HEK293 (cell line): ENCODE measurements around the gene SCTR.

ENCODE experiments used
- CTCF ChIA-PET: fragments of 350-600 bp; formaldehyde crosslinking; extraction: SDS; loops from one replicate; lab custom pipeline; 2021; ENCODE audit warnings: antibody characterized with exemption; lab: Yijun Ruan, JAX
- POLR2A ChIA-PET: fragments of 300-600 bp; formaldehyde crosslinking; extraction: SDS; loops from one replicate; lab custom pipeline; 2020; ENCODE audit warnings: antibody characterized with exemption, inconsistent platforms; lab: Yijun Ruan, JAX
- H3K27ac ChIP-seq: fragments of 200-500 bp; sonication (Bioruptor generic); 2 replicates; pipeline ENCODE4 v1.5.1; 2014; ENCODE audit warnings: low read depth, low read length, control low read depth, inconsistent platforms; ENCODE audit errors: extremely low read depth
- H3K36me3 ChIP-seq, 2 experiments: fragments of 200-500 bp in 1 of 2; sonication (Bioruptor generic) in 1 of 2; 1 replicate in 1 of 2; 2 replicates in 1 of 2; pipeline ENCODE4 v1.5.1; 2014 to 2017; ENCODE audit warnings: inconsistent platforms in 2 of 2, low read length in 2 of 2; ENCODE audit not compliant: control insufficient read depth in 2 of 2, insufficient read depth in 1 of 2
- H3K4me1 ChIP-seq: fragments of 200-500 bp; sonication (Bioruptor generic); 2 replicates; pipeline ENCODE4 v1.5.1; 2014; ENCODE audit warnings: mild to moderate bottlenecking, low read length, inconsistent platforms; ENCODE audit not compliant: control insufficient read depth, insufficient read depth
- H3K4me3 ChIP-seq: 2 replicates; pipeline ENCODE4 v1.5.1; 2011; ENCODE audit warnings: low read depth, mild to moderate bottlenecking, control low read depth, low read length, moderate library complexity
- H3K9me3 ChIP-seq: fragments of 200-500 bp; sonication (Bioruptor generic); 2 replicates; pipeline ENCODE4 v1.5.1; 2014; ENCODE audit warnings: low read depth, low read length, inconsistent platforms; ENCODE audit not compliant: control insufficient read depth, insufficient read depth
- INSM2 ChIP-seq: fragments of 450-650 bp; formaldehyde crosslinking; IDR thresholded peaks from 2 replicates; pipeline ENCODE4 v1.5.1; 2016; ENCODE audit warnings: missing biosample characterization, missing genetic modification characterization
- KLF9 ChIP-seq: fragments of 450-650 bp; formaldehyde crosslinking; IDR thresholded peaks from 2 replicates; pipeline ENCODE4 v1.5.1; 2016; ENCODE audit warnings: missing biosample characterization, missing genetic modification characterization, low read depth
- PRDM10 ChIP-seq: fragments of 450-650 bp; formaldehyde crosslinking; IDR thresholded peaks from 2 replicates; pipeline ENCODE4 v1.5.1; 2016; ENCODE audit warnings: missing biosample characterization, missing genetic modification characterization
- RBAK ChIP-seq: fragments of 450-650 bp; formaldehyde crosslinking; IDR thresholded peaks from 2 replicates; pipeline ENCODE4 v1.5.1; 2016; ENCODE audit warnings: missing biosample characterization, missing genetic modification characterization
- TCF7L2 ChIP-seq: IDR thresholded peaks from 2 replicates; pipeline ENCODE4 v1.6.1; 2011; ENCODE audit warnings: low read depth, mild to moderate bottlenecking, inconsistent platforms, low read length, moderate library complexity, borderline replicate concordance
- TSHZ1 ChIP-seq: fragments of 450-650 bp; formaldehyde crosslinking; IDR thresholded peaks from 2 replicates; pipeline ENCODE4 v1.5.1; 2016; ENCODE audit warnings: missing biosample characterization, missing genetic modification characterization, borderline replicate concordance
- ZEB2 ChIP-seq: fragments of 450-650 bp; formaldehyde crosslinking; IDR thresholded peaks from 2 replicates; pipeline ENCODE4 v1.5.1; 2016; ENCODE audit warnings: missing biosample characterization, missing genetic modification characterization
- ZNF112 ChIP-seq: fragments of 450-650 bp; formaldehyde crosslinking; IDR thresholded peaks from 2 replicates; pipeline ENCODE4 v1.5.0; 2017; ENCODE audit warnings: missing biosample characterization, missing genetic modification characterization
- ZNF146 ChIP-seq: fragments of 450-650 bp; formaldehyde crosslinking; IDR thresholded peaks from 2 replicates; pipeline ENCODE4 v1.5.1; 2016; ENCODE audit warnings: missing biosample characterization, missing genetic modification characterization
- ZNF214 ChIP-seq: fragments of 450-650 bp; formaldehyde crosslinking; IDR thresholded peaks from 2 replicates; pipeline ENCODE4 v1.5.1; 2017; ENCODE audit warnings: missing biosample characterization, mild to moderate bottlenecking, missing genetic modification characterization, borderline replicate concordance
- ZNF24 ChIP-seq: fragments of 450-650 bp; formaldehyde crosslinking; IDR thresholded peaks from 2 replicates; pipeline ENCODE4 v1.5.1; 2016; ENCODE audit warnings: missing biosample characterization, missing genetic modification characterization
- ZNF501 ChIP-seq: fragments of 450-650 bp; formaldehyde crosslinking; IDR thresholded peaks from 2 replicates; pipeline ENCODE4 v1.5.1; 2016; ENCODE audit warnings: missing biosample characterization, missing genetic modification characterization
- ZNF621 ChIP-seq: fragments of 450-650 bp; formaldehyde crosslinking; IDR thresholded peaks from 2 replicates; pipeline ENCODE4 v1.5.1; 2017; ENCODE audit warnings: missing biosample characterization, missing genetic modification characterization
- ZSCAN18 ChIP-seq: fragments of 450-650 bp; formaldehyde crosslinking; IDR thresholded peaks from 2 replicates; pipeline ENCODE4 v1.5.1; 2016; ENCODE audit warnings: missing biosample characterization, missing genetic modification characterization
- ZSCAN30 ChIP-seq: fragments of 450-650 bp; IDR thresholded peaks from 2 replicates; pipeline ENCODE4 v1.5.1; 2018; ENCODE audit warnings: missing biosample characterization, mild to moderate bottlenecking, missing genetic modification characterization, moderate library complexity
- ZSCAN5A ChIP-seq: fragments of 450-650 bp; formaldehyde crosslinking; IDR thresholded peaks from 2 replicates; pipeline ENCODE4 v1.5.1; 2016; ENCODE audit warnings: missing biosample characterization, missing genetic modification characterization

SCTR gene

GRCh38 chr2:119484834-119485233 lies 39.4 kb downstream of the SCTR start:
- no peaks in the 10 kb centered on the region for H3K36me3 ChIP-seq

GRCh38 chr2:119483896-119484718 lies 40.2 kb downstream of the SCTR start:
- H3K4me3 ChIP-seq = no peak overlapping the region
- no peak overlapping the region for H3K27ac ChIP-seq
- no peaks in the 10 kb centered on the region for H3K9me3 ChIP-seq
- no peaks in the 10 kb centered on the region for H3K36me3 ChIP-seq
- ChIA-PET POLR2A (no interaction called here), CTCF (interaction anchor here (4.4 kb wide), 1 partner anchor 8 kb away, joined by 42 read pairs; no protein-coding TSS in a partner anchor)
- no peaks in the 10 kb centered on the region for H3K4me1 ChIP-seq
- TF ChIP-seq ZNF146 (tag by site-specific recombination) = no peak
- no peak for TF ChIP-seq ZNF214
- no peak for TF ChIP-seq PRDM10 (tag by site-specific recombination)
- TF ChIP-seq TSHZ1 (tag by site-specific recombination) = no peak
- TF ChIP-seq INSM2 (tag by site-specific recombination) = no peak
- TF ChIP-seq ZSCAN5A (tag by site-specific recombination) = no peak
- no peak for TF ChIP-seq RBAK (tag by site-specific recombination)
- TF ChIP-seq KLF9 = no peak

More at GRCh38 chr2:119484834-119485233, 39.4 kb downstream of the SCTR start:
- H3K4me3 ChIP-seq = no peak overlapping the region
- TF ChIP-seq ZNF24 (tag by site-specific recombination) = no peak
- no peak for TF ChIP-seq ZSCAN18 (tag by site-specific recombination)
- no peak for TF ChIP-seq ZNF501
- TF ChIP-seq ZSCAN30 (tag by site-specific recombination) = no peak
- TF ChIP-seq TCF7L2 = no peak
- no peak for TF ChIP-seq ZEB2 (tag by site-specific recombination)
- TF ChIP-seq ZNF112 (tag by site-specific recombination) = no peak
- no peak for TF ChIP-seq ZNF621 (tag by site-specific recombination)
- ChIA-PET CTCF (interaction anchor here (1.0 to 4.4 kb wide), 2 partner anchors 9 to 77 kb away, joined by 5 to 42 read pairs; no protein-coding TSS in a partner anchor), POLR2A (no interaction called here)
- no peaks in the 10 kb centered on the region for H3K4me1 ChIP-seq
- no peaks in the 10 kb centered on the region for H3K9me3 ChIP-seq
- H3K27ac ChIP-seq = no peak overlapping the region
